GM18507 (cell line): ENCODE data around the gene LRRC7.

Experiments used
- DNase-seq: peaks from one replicate; pipeline ENCODE4 v3.0.0; 2011; ENCODE audit warnings: low read depth; ENCODE audit not compliant: insufficient read length; ENCODE audit errors: extremely low spot score
- FAIRE-seq: peaks from 2 replicates; lab custom pipeline; 2011; peaks lifted over from hg19 to GRCh38; lab: Jason Lieb, UNC

LRRC7 gene

DNA sequence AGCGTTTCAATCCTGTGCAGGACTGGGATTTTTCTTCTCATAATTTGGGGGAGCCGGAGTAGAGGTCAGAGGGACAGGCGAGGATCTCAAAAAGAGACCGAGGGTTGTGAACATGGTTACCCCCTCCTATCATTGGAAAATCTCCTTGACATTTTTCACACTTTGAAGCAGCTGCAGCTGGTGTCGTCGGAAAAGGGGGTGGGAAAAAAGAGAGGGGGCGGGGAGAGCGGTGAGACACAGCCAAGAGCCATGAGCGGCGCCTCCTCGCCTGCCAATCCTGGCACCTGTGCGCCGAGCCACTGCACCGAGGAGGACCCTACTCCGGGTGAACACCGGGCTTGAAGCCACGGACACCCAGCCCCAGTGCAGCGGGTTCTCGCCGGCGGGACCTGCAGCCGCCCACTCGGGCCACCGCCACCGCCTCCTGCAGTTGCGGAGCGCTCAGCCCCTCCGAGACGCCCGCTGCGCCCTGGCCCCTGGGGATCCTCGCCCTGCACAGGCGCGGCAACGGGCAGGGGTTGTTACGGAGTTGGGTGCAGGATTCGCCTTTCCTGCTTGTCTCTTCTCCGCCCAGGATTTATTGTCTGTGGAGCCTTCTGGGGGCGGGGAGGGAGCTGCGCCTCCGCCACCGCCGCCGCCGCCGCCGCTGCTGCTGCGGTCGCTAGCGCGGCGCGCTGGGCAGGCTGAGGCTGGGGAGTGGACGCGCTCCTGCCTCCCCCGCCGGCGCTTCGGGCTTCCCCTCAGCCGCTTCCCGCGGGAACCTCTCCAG is at the start of gene LRRC7:
Gene LRRC7 (plus strand): TSS at position 271 of the 769 bp plus-strand sequence. CDS start 718 bp downstream, outside the sequence.
- DNase-seq (no peak), FAIRE-seq (no peak)

DNA sequence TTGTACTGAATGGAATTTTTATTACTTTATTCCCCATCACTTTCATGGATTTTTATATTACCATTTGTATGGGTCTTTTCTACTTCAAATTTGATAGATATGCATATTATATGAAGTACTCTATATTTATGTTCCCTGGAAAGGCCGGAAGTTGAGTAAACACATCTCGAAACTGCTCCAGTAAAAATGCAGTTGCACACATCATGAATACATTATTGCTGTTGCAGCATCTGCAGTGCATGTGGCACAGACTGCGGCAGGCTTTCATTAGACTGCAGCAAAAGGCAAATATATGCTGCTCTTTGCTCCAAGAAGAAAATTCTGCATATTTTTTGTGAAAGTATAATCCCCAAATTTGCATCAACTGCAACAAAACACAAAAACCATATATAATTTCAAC is 48.7 kb upstream of the LRRC7 start:
- DNase-seq = no peak
- no peak for FAIRE-seq

DNA sequence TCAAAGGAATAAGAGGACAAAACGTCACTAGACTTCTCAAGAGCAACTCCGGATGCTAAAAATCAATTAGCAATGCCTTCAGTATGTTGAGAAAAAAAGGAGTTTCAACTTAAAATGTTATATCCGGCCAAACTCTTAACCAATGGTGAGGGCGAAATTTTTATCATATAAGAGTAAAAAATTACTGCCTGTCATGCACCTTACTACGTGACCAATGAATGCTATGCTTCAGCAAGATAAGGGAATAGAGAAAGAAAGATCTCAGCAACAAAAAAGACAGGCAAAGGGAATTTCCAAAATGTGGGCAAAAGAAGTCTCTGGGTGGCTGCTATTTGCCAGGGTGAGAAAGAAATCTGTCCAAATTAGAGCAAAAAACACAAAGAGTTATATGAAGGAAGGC is 47.4 kb upstream of the LRRC7 start:
- no peak for DNase-seq
- FAIRE-seq = no peak

DNA sequence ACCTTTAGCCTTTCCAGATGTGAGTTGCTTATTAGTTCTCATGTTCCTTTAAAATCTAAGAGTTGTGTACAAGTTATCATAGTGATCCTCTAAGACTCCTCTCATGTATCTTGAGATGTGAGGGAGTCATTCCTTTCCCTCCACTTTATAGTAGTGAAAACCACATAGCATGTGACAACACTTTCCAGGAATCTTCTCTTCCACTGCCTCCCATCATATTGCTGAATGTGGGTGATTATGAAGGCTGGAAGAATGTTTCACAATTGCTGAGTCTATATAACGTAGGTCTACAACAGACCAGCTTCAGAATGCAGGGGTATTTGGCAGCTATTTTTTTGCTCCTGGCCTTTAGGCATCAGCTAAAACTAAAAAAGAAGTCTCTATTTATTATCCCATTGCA is 44.7 kb upstream of the LRRC7 start:
- FAIRE-seq (no peak), DNase-seq (no peak)

DNA sequence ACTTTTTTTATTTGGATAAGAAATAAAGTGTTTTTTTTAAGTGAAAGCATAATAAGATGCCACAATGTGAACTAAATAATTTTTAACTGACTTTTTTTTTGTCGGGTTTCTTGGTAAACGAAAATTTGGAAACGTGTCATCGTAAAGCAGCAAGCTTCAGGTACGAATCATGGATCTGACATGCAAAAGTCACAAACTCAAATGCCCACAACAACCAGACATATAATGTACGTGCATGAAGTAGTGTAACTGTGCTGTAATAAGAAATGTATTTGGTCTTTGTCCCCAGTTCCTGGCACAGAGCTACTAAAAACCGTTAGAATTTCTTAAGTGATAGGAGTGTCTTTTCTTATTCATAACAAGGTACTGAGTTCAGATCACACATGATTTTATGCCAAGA is 44.3 kb upstream of the LRRC7 start:
- FAIRE-seq (no peak), DNase-seq (no peak)

DNA sequence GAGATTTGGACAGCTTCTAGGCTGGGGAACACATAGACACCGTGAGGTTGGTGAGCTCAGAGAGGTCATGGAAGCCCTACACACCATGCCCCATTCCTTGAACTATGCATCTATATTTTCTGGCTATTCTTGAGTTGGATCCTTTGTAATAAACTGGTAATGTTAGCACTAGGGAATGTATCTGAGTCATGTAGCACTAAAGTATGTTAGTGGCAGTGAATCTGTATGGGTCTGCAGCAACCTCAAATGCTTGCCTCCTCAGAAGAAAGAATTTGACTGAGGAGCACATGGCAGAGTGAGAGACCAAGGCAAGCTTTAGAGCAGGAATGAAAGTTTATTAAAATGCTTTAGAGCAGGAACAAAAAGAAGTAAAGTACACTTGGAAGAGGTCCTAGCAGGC is 43.7 kb upstream of the LRRC7 start:
- DNase-seq = no peak
- FAIRE-seq = no peak

DNA sequence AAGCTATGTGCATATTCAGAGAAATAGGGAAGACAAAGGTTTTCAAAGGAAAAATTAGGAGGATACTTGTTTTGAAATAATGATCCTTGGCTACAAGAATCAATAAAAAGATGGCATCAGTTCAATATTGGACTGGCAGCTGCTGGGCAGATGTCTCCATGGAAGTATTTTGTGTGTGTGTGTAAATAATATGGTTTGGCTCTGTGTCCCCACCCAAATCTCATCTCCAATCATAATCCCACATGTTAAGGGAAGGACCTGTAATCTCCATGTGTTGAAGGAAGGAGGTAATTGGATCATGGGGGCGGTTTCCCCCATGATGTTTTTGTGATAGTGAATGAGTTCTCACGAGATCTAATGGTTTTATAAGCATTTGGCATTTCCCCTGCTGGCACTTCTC is 40.4 kb upstream of the LRRC7 start:
- no peak for FAIRE-seq
- DNase-seq = no peak

DNA sequence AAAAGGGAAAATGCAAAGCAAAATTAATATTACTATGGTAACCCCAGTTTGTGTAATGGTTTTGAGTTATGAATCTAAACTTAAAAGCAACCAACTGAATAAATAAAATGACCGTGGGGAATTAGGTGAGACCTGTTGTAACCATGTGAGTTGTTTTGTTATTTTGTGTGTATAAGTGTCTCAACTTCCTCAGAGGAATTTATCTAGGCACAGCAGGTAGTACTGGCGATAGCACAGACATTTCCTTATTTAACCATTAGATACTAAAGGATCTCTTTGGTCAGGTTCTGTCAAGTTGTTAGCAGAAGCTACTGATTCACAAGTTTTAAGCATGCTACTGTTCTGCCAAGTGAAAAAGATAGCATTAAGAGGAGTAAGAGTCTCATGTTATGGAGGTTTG is 39.3 kb upstream of the LRRC7 start:
- DNase-seq = no peak
- FAIRE-seq = no peak

DNA sequence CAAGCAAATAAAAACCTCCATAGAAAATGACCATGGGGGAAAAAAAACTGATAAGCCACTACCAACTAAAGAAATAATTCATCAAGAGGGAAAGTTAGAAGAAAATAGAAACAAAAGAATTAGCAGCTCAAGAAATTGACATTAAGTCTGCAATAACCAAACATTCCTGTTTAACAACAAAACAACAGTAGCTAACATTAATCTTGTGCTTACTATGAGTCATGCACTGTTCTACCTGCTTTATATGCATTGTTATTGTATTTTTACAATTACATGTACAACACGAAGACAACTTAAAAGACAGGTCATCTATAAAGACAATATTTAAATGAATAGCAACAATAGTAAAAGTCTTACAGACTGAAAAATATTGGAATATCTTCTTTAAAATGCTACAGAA is 34.4 kb upstream of the LRRC7 start:
- FAIRE-seq (no peak), DNase-seq (no peak)

DNA sequence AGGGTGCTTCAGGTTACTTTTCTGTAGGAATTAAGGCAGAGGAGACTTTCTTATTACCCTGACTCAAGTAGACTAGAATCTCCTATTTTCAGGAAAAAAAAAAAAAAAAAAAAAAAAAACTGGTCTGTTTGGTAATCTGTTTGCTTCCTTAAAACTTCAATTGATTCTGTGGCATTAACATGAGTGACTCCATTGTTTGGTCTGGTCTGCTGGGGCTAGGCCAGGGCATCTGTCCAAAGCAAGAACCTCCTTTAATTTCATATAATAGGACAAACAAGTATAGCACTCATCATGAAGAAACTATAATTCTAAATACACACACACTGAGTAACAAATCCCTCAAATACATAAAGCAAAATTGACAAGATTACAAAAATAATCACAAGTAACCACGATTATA is 32.9 kb upstream of the LRRC7 start:
- FAIRE-seq (no peak), DNase-seq (no peak)

DNA sequence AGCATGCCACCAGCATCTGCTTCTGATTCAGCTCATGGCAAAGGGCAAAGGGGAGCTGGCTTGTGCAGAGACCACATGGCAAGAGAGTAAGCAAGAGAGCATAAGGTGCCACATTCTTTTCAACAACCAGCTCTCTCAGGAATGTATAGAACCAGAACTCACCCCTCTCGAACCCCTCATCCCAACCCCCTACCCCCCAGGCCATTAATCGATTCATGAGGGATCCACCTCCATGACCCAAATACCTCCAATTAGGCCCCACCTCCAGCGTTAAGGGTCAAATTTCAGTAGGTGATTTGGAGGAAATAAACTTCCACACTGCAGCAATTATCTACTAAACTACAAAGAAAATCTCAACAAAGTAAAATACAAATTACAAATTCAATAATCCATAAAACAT is 32.2 kb upstream of the LRRC7 start:
- FAIRE-seq (no peak), DNase-seq (no peak)

DNA sequence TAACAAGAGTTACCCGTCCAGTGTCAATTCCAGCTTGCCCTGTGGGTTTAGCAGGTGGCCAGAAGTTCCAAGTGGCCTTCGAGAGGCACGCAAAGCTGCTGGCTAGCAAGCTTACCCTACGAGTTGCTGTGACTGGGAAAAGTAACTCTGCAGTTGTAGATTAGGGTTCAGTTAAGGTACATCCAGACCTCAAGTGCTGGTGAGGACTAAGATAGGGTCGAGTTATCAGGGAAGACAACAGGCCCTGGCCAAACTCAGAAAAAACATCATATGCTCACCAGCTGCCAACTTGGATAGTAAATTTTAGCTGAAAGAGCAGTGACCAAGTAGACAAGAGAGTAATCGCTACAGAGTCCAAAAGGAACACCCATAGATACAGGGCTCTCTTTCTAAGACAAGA is 27.7 kb upstream of the LRRC7 start:
- FAIRE-seq (no peak), DNase-seq (no peak)

DNA sequence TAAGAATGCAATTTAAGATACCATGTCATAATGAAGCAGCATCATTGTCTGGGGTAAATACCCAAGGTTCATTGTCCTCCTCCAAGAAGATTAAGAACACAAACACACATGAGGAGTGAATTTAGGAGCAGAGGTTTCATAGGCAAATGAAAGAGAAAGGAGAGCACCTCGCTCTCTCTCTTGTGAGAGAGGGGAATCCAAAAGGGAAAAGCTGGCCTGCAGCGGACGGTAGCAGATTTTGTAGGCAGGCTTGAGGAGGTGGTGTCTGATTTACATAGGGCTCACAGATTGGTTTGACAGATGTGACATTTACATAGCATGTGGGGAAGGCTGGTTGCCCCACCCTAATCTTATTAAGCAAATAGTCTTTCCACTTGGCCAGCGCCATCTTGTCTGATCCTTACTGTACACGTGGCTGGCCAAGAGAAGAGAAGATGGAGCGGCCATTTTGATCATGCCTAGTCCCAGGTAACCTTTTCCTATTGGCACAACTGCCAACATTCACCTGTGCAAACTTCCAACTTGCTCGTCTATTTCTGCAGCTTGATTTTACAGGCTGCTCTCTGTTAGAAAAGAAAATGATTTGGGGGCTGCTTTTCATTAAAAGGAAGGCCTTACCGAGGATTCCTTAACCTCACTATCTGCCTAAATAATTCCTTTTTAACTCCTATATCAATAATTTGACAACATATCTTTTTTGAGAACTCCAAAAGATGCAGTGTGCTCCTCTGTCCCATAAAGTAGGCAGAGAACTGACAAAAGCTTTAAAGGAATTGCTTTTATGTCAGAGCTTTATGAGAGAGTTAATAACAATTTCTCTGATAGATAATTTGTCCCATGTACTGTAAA is 16.0 kb upstream of the LRRC7 start:
- DNase-seq (no peak), FAIRE-seq (no peak)

DNA sequence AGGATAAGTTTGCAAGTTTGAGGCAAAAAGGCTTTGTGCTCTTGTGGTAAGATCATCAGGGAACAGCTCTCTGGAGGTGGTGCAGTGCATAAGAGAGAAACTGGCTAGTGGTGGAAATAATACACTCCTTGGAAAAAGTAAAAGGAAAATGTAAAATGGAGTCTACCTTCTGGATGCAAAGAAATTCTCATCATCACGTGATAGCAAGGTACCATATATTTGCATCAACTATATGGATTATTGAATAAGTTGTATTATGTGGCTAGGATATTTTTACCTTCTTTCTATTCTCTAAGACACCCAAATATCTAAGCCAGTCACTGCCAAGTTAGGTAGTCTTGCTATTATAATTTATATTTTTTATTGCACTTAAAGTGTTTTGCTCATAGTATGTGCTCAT is 14.0 kb upstream of the LRRC7 start:
- FAIRE-seq (no peak), DNase-seq (no peak)

DNA sequence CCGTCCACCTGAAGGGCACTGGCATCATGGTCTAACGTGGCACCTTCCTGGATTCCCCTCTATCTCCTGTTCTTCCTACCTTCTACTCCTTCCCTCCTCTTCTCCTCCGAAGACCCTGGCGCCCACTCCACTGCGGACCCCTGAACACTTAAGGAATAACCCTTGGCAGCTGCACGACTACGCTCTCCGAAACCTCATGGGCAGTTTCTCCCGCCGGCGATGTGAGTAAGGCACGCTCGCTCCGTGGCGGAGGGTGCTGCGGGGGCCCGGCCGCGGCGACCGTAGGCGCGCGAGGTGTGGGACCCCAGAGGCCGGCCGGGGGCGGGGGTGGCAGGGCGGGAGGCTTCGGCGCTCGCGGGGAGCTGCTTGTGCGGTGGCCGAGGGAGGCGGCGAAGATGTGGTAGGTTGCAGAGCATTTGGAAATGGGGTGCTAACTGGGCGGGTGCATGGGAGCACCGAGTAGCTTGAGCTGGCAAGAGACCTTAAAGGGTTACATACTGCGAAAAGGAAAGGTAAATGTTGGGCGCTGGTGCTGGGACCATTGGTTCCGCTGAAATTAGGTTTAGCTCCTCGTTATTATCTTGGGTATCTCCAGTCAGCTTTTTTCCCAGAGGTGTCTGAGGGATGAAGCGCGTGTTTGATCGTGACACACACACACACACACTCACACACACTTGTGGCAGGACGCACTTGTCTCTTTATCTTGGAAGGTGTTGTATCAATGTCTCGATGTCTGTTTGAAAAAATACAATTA is 876 bp downstream of the LRRC7 start:
- DNase-seq (no peak), FAIRE-seq (no peak)

DNA sequence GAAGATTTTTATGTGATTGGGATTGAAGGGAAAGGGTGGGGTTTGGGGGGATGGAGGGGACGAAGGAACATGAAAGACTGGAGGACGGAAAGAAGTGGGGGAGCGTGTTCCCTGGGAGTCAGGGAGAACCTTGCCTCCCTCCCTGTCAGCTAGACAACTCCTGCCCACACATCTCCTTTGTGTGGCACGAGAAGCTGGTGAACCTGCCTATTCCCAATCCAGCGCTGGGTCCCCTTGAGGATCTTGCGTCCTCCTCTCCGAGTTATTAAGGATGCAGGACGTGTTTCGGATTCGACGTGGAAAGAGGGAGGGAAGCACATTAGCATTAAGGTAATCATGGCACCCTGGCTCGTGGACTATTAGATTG is 1.4 kb downstream of the LRRC7 start:
- DNase-seq = no peak
- FAIRE-seq = no peak

DNA sequence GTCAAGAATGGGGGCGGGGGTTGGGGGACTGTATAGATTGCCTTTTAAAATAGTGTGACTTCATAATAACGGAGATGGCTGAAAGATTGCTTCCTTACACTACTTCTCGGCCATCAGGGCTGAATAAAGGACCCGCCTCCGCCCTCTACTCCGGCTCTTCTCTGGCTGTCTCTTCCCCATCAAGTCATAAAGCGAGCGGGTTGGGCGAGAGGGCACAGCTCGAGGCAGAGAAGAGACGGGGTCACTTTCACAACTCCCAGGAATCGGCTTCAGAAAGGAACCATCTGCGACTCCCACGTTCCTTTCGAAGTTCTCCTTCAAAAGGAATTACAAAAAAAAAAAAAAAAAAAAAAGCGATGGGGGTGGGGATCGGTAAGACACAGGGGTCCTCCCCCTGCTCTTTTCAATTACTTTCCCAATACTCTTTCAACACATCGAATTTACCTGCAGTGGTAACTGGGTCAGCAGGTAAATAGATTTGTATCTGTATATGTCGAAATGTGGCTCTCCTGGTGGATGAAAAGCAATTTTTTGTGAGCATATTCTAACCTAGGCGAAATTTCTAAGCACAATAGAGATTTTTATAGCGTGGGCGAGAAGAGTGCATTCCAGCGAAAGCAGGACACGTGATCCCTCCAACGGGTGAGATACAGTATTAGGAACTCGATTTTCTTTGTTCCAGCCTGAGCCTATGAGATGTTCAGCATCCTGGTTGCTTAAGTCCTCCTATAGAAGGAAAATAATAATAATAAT is 2.0 kb downstream of the LRRC7 start:
- no peak for FAIRE-seq
- no peak for DNase-seq

DNA sequence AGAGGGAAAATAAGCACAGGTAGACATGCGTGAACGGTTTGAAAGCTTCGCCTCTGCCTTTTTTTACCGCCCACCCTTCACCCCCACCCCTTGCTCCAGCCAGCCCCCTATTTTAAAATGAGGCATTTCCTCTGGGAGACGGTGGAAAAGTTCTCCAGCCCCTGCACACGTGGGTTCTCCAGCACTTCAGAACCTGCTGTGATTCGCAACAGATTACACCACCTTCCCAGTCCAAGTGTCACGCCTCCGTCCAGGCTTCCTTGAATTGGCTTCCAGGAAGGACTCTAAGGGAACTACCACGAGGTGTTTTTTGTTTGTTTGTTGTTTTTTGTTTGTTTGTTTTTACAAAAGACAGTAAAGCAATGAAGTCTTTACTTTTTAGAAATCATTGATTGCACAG is 2.6 kb downstream of the LRRC7 start:
- DNase-seq (no peak), FAIRE-seq (no peak)

DNA sequence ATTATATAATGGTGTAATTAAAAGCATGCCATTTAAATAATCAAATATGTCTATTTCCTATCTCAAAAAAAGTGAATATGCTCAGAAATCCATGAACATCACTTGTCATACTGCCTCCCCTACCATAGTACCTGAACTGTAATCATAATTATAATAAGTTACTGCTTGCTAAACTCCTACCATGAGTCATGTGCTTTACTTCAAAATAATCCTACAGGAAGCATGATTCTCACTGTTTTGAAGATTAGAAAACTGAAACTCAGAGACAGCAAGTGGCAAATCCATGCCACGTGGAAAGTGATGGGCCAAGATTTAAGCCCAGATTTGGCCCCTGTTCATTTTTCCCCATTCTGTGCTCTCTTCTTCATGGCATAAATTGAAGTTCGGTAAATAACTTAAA is 5.2 kb downstream of the LRRC7 start:
- FAIRE-seq = no peak
- no peak for DNase-seq

DNA sequence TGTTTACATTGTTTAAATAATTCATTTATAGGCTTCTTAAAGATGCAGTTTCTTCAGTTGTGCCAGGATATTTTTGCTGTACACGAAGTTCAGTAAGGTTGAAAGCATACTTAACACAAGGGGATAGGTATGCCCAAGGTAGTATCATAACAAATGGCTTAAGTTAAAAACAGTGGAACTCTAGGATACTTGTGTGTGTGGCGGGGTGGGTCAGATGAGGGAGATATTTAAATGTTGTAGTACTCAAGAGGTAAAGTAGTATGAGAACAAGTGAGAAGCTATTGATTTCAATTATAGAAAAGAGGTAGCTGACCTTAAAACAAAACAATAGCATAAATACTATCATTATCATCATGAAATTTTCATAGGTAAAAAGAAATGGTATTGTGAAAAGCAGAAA is 6.2 kb downstream of the LRRC7 start:
- DNase-seq (no peak), FAIRE-seq (no peak)
